Memory B cell (primary cell): ENCODE results near the gene MAN1A2.
"Not testable (repeated sequence)": the region's sequence is repeated elsewhere in the genome, so short reads cannot be mapped to it uniquely, and the experiment has no call there.

Source experiments
- ATAC-seq: fragments of 150-1000 bp; cut with Tn5 transposase; 2 replicates; pipeline ENCODE4 v1.10.0; 2021; ENCODE audit warnings: low read depth, mild to moderate bottlenecking, moderate library complexity
- DNase-seq, 2 donors: peaks; one replicate each; pipeline ENCODE4 v3.0.0; 2022; ENCODE audit warnings: low spot score in 2 of 2
- H3K27ac Mint-ChIP-seq: one replicate; pipeline ENCODE4 v1.8.0; 2022; ENCODE audit warnings: mild to moderate bottlenecking, moderate library complexity, mixed read lengths
- H3K27me3 Mint-ChIP-seq: one replicate; pipeline ENCODE4 v1.8.0; 2022; ENCODE audit warnings: mixed read lengths
- H3K36me3 Mint-ChIP-seq: one replicate; pipeline ENCODE4 v1.8.0; 2022; ENCODE audit warnings: mild to moderate bottlenecking, mixed read lengths
- H3K4me1 Mint-ChIP-seq: one replicate; pipeline ENCODE4 v1.8.0; 2022; ENCODE audit warnings: mixed read lengths
- H3K4me3 Mint-ChIP-seq: one replicate; pipeline ENCODE4 v1.8.0; 2022; ENCODE audit warnings: mild to moderate bottlenecking, moderate library complexity, mixed read lengths
- H3K9me3 Mint-ChIP-seq: one replicate; pipeline ENCODE4 v1.8.0; 2022; ENCODE audit warnings: mixed read lengths

MAN1A2 gene

GRCh38 chr1:117367046-117368025 lies at the start of gene MAN1A2:
TSS of gene MAN1A2 (plus strand) at chr1:117367449. CDS start at chr1:117368184, 735 bp downstream.
- no peaks in the 10 kb centered on the region for H3K36me3 Mint-ChIP-seq
- peak within 1 kb of the TSS; percentile 91 for H3K4me3 Mint-ChIP-seq
- ATAC-seq (peak; percentile 66), DNase-seq (peak; percentile 68 to 71)
- H3K27ac Mint-ChIP-seq: peak within 1 kb of the TSS; percentile 95
- H3K27me3 Mint-ChIP-seq: no peaks in the 10 kb centered on the region
- H3K4me1 Mint-ChIP-seq: peaks cover 54% of the 10 kb centered on the region
- H3K9me3 Mint-ChIP-seq: no peaks in the 10 kb centered on the region

DNA sequence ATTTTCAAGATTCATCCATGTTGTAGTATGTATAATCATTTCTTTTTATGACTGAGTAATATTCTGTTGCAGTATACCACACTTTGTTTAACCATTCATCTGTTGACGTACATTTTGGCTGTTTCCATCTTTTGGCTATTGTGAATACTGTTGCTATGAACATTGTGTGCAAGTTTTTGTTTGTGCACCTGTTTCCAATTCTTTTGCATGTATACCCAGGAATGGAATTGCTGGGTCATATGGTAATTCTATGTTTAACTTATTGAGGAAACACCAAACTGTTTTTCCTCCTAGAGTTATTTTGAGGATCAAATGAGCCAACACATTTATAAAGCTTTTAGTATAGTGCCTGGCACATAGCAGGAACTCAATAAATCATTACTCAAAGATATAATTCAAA lies 49.2 kb upstream of the MAN1A2 start:
- no peak overlapping the region for H3K27ac Mint-ChIP-seq
- no peak overlapping the region for H3K4me3 Mint-ChIP-seq
- ATAC-seq: no peak
- H3K27me3 Mint-ChIP-seq: peaks cover 7% of the 10 kb centered on the region
- H3K36me3 Mint-ChIP-seq: no peaks in the 10 kb centered on the region
- DNase-seq: no peak
- no peaks in the 10 kb centered on the region for H3K9me3 Mint-ChIP-seq
- H3K4me1 Mint-ChIP-seq: no peaks in the 10 kb centered on the region

- no peaks in the 10 kb centered on the region for H3K9me3 Mint-ChIP-seq
- H3K4me3 Mint-ChIP-seq: no peak overlapping the region
- H3K27me3 Mint-ChIP-seq: peaks cover 7% of the 10 kb centered on the region
- ATAC-seq: no peak
- H3K27ac Mint-ChIP-seq: no peak overlapping the region
- no peak for DNase-seq
- H3K36me3 Mint-ChIP-seq: no peaks in the 10 kb centered on the region
- H3K4me1 Mint-ChIP-seq: no peaks in the 10 kb centered on the region
Observed at GRCh38 chr1:117318426-117318825, 48.8 kb upstream of the MAN1A2 start.

DNA sequence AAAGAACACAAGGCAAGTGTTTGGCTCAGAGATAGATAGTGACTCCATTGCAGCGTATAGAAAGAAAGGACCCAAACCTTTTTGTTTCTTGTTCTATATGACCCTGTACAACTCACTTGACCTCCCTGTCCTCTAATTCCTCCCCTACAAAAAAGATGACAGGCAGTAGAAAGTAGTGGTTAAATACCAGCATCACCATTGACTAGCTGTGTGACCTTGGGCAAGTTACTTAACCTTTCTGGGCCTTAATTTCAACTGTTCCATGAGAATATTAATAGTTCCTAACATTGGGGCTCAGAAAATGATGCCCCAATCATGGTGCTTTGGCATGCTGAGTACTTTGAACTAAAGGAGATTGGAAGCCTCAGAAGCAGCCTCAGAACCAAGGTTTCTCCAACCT lies 46.7 kb upstream of the MAN1A2 start:
- no peak overlapping the region for H3K27ac Mint-ChIP-seq
- H3K9me3 Mint-ChIP-seq: no peaks in the 10 kb centered on the region
- H3K4me3 Mint-ChIP-seq: no peak overlapping the region
- no peak for DNase-seq
- H3K36me3 Mint-ChIP-seq: no peaks in the 10 kb centered on the region
- no peaks in the 10 kb centered on the region for H3K4me1 Mint-ChIP-seq
- peaks cover 10% of the 10 kb centered on the region for H3K27me3 Mint-ChIP-seq
- no peak for ATAC-seq

DNA sequence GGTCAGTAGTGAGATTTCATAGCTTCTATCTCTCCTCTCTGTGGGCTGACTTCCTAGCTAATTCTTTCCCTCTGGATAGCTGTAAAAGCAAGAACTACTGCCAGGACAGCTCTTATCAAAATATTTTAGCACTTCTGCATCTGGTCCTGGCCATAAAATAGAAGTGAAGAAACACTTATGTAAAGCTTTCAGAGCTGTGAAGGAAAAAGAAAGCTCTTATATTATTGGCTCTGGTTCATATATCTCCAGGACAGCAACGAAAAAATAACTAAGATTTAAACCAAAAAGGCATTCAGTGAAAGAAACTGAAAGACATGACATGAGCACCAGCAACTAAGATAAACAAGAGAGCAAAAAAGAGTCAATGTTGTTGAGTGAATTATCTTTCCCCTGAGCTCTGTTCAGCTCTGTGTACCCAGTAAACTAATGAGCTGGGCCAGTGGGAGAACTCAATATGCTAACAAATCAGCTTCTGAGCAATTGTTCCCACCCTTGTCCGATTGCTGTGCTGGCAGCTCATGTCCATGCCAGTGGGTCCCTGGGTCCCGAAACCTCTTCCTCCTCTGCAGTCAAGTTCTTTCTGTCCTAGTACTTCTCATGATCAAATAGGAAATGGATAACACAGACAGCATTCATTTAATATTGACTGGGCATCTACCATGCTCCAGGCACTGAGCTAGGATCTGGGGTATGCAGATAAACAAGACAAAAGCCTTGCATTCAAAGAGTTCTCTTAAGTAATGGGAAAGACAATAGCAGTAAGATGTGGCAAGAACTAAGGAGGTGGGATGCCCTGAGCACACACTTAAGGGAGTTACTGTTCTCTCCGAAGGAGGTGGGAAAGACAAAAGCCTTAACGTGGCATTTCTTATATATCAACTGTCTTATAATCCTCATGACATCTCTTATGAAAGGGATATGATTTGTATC lies 45.3 kb upstream of the MAN1A2 start:
- Mint-ChIP-seq H3K4me3 (no peak overlapping the region), H3K4me1 (no peaks in the 10 kb centered on the region), H3K9me3 (no peaks in the 10 kb centered on the region), H3K27ac (no peak overlapping the region), H3K27me3 (peaks cover 10% of the 10 kb centered on the region), H3K36me3 (no peaks in the 10 kb centered on the region)
- ATAC-seq (no peak), DNase-seq (no peak)

DNA sequence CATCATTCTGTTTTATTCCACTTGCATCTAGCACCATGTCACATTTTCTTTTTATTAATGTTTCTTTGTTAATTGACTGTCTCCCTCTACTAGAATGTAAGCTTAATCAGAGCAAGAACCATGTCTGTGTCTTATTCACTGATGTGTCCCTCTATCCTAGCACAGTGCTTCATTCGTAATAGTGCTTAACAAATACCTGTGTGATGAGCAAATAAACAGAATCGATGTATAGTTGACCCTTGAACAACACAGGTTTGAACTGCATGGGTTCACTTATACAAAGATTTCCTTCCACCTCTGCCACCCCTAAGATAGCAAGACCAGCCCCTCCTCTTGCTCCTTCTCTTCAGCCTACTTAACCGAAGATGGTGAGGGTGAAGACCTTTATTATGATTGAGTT lies 42.9 kb upstream of the MAN1A2 start:
- Mint-ChIP-seq H3K4me3 (no peak overlapping the region), H3K9me3 (no peaks in the 10 kb centered on the region), H3K4me1 (no peaks in the 10 kb centered on the region), H3K27ac (no peak overlapping the region), H3K36me3 (no peaks in the 10 kb centered on the region), H3K27me3 (peaks cover 10% of the 10 kb centered on the region)
- DNase-seq: no peak
- no peak for ATAC-seq

DNA sequence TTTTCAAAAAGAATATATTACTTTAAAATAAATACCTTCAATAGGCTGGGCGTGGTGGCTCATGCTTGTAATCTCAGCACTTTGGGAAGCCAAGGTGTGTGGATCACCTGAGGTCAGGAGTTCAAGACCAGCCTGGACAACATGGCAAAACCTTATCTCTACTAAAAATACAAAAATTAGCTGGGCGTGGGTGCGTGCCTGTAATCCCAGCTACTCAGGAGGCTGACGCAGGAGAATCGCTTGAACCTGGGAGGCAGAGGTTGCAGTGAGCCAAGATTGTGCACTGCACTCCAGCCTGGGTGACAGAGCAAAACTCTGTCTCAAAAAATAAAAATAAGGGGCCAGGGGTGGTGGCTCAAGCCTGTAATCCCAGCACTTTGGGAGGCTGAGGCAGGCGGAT lies 41.2 kb upstream of the MAN1A2 start:
- not testable (repeated sequence) for DNase-seq, H3K4me1 Mint-ChIP-seq, H3K36me3 Mint-ChIP-seq, H3K27me3 Mint-ChIP-seq, H3K9me3 Mint-ChIP-seq, H3K4me3 Mint-ChIP-seq, ATAC-seq, H3K27ac Mint-ChIP-seq

DNA sequence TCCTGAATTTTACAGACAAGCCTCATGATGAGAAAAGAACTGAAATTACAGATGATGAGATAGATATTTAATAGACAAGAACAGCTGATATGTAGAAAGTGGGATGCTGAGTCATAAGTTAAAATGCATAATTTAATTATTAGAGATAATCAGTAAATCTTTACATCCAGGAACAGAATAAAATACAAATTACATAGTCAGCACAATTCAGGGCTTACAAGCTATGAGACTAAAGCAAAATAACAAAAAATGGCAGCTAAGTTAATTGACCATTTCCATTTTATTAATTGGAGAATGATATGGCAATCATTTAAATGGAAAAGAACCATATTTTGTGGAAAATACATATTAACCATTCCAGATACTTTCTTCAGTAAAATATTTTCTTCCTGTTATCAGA lies 40.2 kb upstream of the MAN1A2 start:
- no peaks in the 10 kb centered on the region for H3K36me3 Mint-ChIP-seq
- H3K4me3 Mint-ChIP-seq: no peak overlapping the region
- H3K27ac Mint-ChIP-seq: no peak overlapping the region
- DNase-seq: no peak
- ATAC-seq: no peak
- no peaks in the 10 kb centered on the region for H3K9me3 Mint-ChIP-seq
- no peaks in the 10 kb centered on the region for H3K4me1 Mint-ChIP-seq
- H3K27me3 Mint-ChIP-seq: peaks cover 10% of the 10 kb centered on the region

DNA sequence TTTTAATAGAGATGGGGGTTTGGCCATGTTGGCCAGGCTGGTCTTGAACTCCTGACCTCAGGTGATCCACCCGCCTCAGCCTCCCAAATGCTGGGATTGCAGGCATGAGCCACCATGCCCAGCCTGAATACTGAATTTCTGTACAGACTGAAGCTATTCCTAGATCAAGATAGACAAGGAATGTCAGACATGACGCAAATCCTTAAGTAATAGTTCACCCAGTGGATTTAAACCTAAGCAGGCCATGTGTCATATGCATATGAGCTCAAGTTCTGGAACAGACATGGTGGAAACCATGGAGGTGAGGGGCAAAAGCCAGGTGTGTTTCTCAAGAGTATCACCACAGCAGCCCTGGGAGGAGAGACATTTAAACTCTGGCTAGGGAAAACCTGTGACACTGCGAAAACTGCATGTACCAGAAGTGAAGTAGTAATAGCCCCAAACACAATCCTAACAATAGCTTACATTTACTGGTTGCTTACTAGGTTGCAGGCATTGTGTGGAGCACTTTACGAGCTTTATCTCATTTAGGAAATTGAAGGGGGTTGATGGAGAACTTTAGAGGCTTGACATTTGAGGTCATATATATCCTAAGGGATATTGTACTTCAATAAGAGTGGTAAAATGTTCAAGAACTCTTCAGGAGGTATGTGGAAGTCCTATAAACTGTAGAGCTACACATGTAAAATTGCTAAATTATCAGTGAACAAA lies 31.7 kb upstream of the MAN1A2 start:
- Mint-ChIP-seq H3K27me3 (peaks cover 4% of the 10 kb centered on the region), H3K9me3 (no peaks in the 10 kb centered on the region), H3K27ac (no peak overlapping the region), H3K4me3 (no peak overlapping the region), H3K36me3 (no peaks in the 10 kb centered on the region), H3K4me1 (peaks cover 4% of the 10 kb centered on the region)
- ATAC-seq: no peak
- no peak for DNase-seq

- Mint-ChIP-seq H3K27ac (no peak overlapping the region), H3K4me1 (peaks cover 4% of the 10 kb centered on the region), H3K9me3 (no peaks in the 10 kb centered on the region), H3K36me3 (no peaks in the 10 kb centered on the region), H3K27me3 (peaks cover 4% of the 10 kb centered on the region), H3K4me3 (no peak overlapping the region)
- ATAC-seq (no peak), DNase-seq (no peak)
Observed at GRCh38 chr1:117336088-117336817, 31.0 kb upstream of the MAN1A2 start.

DNA sequence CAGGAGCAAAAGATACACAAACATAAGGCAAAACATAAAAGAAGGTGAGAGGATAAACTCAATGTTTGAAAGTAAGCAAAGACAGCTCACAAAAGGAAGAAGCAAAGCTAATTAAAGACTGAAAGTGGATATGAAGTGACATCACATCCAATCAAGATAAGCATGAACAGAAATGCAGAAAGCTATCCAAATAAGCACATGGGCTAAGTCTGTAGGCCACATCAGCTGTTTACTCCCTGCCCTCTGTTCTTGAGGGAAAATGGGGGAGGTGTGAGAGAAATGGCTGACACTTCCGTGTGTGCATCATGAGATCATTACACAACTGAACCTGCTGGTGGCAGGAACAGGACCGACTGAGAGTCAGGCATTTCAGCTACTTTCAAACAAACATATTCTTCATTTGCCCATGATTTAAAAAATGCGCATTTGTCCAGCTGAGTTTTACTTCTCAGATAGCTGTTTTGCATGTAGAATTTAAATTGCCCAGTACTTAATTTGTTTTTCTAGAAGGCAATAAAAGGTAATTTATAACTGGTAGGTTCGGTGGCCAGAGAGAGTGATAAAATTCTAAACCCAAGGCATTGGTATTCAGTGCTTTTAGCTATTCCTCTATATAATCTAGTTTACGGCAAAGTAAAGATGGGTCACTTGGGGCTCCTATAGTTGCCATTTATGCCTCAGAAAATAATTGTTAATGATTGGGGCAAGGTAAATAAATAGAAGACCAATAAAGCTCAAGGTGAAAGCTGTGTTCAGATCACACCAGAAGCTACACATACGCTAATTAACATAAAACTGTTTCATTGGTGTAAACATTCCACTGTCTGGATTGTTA lies 27.2 kb upstream of the MAN1A2 start:
- DNase-seq (no peak), ATAC-seq (peak; percentile 65)
- Mint-ChIP-seq H3K9me3 (no peaks in the 10 kb centered on the region), H3K36me3 (no peaks in the 10 kb centered on the region), H3K4me3 (no peak overlapping the region), H3K4me1 (peaks cover 9% of the 10 kb centered on the region), H3K27me3 (peaks cover 5% of the 10 kb centered on the region), H3K27ac (peak overlapping the region; percentile 25)

DNA sequence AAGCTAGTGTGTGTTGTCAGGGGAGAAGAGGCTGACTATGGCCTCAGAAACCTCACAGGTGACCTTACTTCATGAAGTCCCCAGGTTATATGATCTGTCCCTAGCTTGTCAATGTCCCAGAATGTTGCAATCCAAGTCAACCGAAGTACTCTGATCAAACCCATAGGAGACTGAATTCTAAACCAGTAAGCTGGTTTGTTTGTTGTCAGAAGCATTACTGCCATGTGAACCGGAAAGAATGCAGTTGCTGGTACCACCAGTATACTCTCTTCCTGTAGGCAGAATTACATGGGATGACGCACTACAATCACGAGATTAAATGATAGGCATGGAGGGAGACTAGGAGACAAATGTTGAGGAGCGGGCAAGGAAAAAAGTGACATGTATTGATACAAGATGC lies 26.1 kb upstream of the MAN1A2 start:
- no peak overlapping the region for H3K27ac Mint-ChIP-seq

More for the DNA sequence above, 26.1 kb upstream of the MAN1A2 start:
- Mint-ChIP-seq H3K36me3 (no peaks in the 10 kb centered on the region), H3K9me3 (no peaks in the 10 kb centered on the region), H3K27me3 (peaks cover 7% of the 10 kb centered on the region), H3K4me1 (peaks cover 9% of the 10 kb centered on the region), H3K4me3 (no peak overlapping the region)
- DNase-seq (no peak), ATAC-seq (no peak)
